ENCODE results near the gene RFPL3.

DNA sequence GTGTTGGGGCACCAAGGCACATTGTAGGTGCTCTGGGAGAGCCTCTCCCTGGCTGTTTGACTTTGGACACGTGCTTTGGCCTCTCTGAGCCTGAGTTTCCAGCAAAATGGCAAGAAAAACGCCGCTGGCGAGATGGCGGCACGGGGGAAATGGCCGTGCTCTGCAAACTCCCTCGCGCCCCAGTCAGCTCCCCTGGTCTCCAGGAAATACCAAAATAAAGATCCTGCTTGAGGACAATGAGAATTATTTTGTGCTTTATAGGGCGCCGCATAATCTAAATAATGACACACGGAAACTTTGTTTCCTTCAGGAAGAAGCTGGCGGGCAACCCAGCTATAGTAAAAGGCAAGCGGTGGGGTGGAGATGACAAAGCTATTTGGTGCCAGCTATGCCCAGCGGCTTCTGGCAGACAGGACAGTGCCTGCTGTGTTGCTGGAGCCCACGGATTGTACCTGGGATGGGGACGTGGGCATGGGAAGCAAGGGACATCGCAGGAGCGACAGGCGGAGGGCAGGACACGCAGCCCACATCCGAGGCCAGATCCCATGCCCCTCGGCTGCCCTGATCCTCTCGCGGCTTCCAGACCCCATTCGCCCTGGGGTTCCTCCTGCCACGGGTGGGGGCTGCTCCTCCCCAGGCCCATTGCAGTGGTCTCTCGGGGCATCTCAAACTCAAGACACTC, 26.3 kb upstream of the RFPL3 start:
- no peak for TF ChIP-seq YY1 (IDR thresholded peaks at IDR 0.05; ENCODE audit: insufficient read depth, insufficient read length)
- TF ChIP-seq SUZ12 (IDR thresholded peaks at IDR 0.05; ENCODE audit: extremely low read depth, insufficient read depth, insufficient read length): no peak

Measured in NT2/D1 (cell line).